Endothelial cell of umbilical vein (primary cell): ENCODE measurements around the gene TFRC. TPM values are rescaled to one million over a fixed set of nuclear protein-coding genes. Genes with fewer than 3 reads are reported as not detected.

ENCODE experiments used
- BruUV-seq: library from RNA; stranded (reverse); fragments of 400-500 nt; replicated peaks from 2 replicates; lab custom pipeline; 2021; lab: Mats Ljungman, UMichigan
- CTCF ChIA-PET: fragments of 300-600, 350-600 bp; sonication (Branson Sonifier 250); formaldehyde crosslinking; loops from one replicate; lab custom pipeline; 2021; ENCODE audit warnings: antibody characterized with exemption, inconsistent platforms; lab: Charles Lee
- POLR2A ChIA-PET: fragments of 300-600, 350-600 bp; sonication (Branson Sonifier 250); formaldehyde crosslinking; loops from one replicate; lab custom pipeline; 2021; ENCODE audit warnings: antibody characterized with exemption, inconsistent platforms; lab: Charles Lee
- DNase-seq: peaks from one replicate; pipeline ENCODE4 v3.0.0-alpha.2; 2011; ENCODE audit warnings: low read depth, low spot score
- FAIRE-seq: peaks from 2 replicates; lab custom pipeline; 2011; peaks lifted over from hg19 to GRCh38; lab: Jason Lieb, UNC
- H2AFZ ChIP-seq: 2 replicates; pipeline ENCODE4 v1.6.0; 2012; ENCODE audit warnings: low read depth, low read length, control low read depth, inconsistent platforms
- H3K27ac ChIP-seq: 2 replicates; pipeline ENCODE4 v1.5.1; 2011; ENCODE audit warnings: low read depth, mild to moderate bottlenecking, control low read depth, low read length, moderate library complexity; ENCODE audit not compliant: insufficient read depth
- H3K27me3 ChIP-seq, 2 experiments: 2 replicates each; pipeline versions ENCODE4 v1.6.0 to v1.6.1; 2011; ENCODE audit warnings: low read length in 2 of 2, mixed read lengths in 1 of 2; ENCODE audit not compliant: control insufficient read depth in 2 of 2, insufficient read depth in 2 of 2
- H3K36me3 ChIP-seq, 2 experiments: 2 replicates in 1 of 2; 3 replicates in 1 of 2; pipeline ENCODE4 v1.5.1; 2011; ENCODE audit warnings: low read length in 2 of 2, mild to moderate bottlenecking in 1 of 2, moderate library complexity in 1 of 2; ENCODE audit not compliant: control insufficient read depth in 2 of 2, insufficient read depth in 2 of 2; ENCODE audit errors: extremely low read depth in 1 of 2
- H3K4me1 ChIP-seq: 3 replicates; pipeline ENCODE4 v1.5.1; 2011; ENCODE audit warnings: mild to moderate bottlenecking, low read length; ENCODE audit not compliant: control insufficient read depth, insufficient read depth; ENCODE audit errors: extremely low read depth
- H3K4me2 ChIP-seq: 2 replicates; pipeline ENCODE4 v1.6.1; 2011; ENCODE audit warnings: low read length, control low read depth, mixed read lengths; ENCODE audit not compliant: insufficient read depth
- H3K4me3 ChIP-seq, 3 experiments: fragments of 200-600 bp in 1 of 3; sonication (generic), shearing (Covaris generic) in 1 of 3; replicated peaks in 1 of 3; 2 replicates each; pipeline ENCODE4 v1.5.1; 2011 to 2016; ENCODE audit warnings: control low read depth in 3 of 3, low read length in 3 of 3, mild to moderate bottlenecking in 2 of 3, inconsistent platforms in 1 of 3, low read depth in 1 of 3, moderate library complexity in 1 of 3; ENCODE audit not compliant: insufficient read depth in 1 of 3
- H3K79me2 ChIP-seq: 2 replicates; pipeline ENCODE4 v1.6.0; 2012; ENCODE audit warnings: low read length, inconsistent platforms; ENCODE audit not compliant: control insufficient read depth, insufficient read depth
- H3K9ac ChIP-seq: replicated peaks from 2 replicates; pipeline ENCODE3; 2011; ENCODE audit warnings: low read length, control low read depth; ENCODE audit not compliant: insufficient read depth; ENCODE audit errors: extremely low read depth
- H3K9me1 ChIP-seq: replicated peaks from 3 replicates; pipeline ENCODE4 v1.6.0; 2011; ENCODE audit warnings: mild to moderate bottlenecking, low read length; ENCODE audit not compliant: control insufficient read depth, insufficient read depth; ENCODE audit errors: extremely low read depth
- H3K9me3 ChIP-seq: replicated peaks from 2 replicates; pipeline ENCODE4 v1.5.1; 2012; ENCODE audit warnings: low read length, inconsistent platforms; ENCODE audit not compliant: control insufficient read depth, insufficient read depth
- H4K20me1 ChIP-seq: replicated peaks from 2 replicates; pipeline ENCODE3; 2011; ENCODE audit warnings: mild to moderate bottlenecking, low read length; ENCODE audit not compliant: control insufficient read depth, insufficient read depth; ENCODE audit errors: extremely low read depth
- EZH2 ChIP-seq: IDR thresholded peaks from 2 replicates; pipeline ENCODE4 v1.6.1; 2012; ENCODE audit warnings: borderline replicate concordance, low read depth, mild to moderate bottlenecking, moderate library complexity, low read length, inconsistent platforms; ENCODE audit not compliant: severe bottlenecking
- FOS ChIP-seq: IDR thresholded peaks from 2 replicates; pipeline ENCODE4 v1.6.1; 2011; ENCODE audit warnings: mild to moderate bottlenecking, low read length, moderate library complexity, borderline replicate concordance; ENCODE audit not compliant: insufficient read depth
- GATA2 ChIP-seq: IDR thresholded peaks from 2 replicates; pipeline ENCODE4 v1.7.0; 2011; ENCODE audit warnings: low read depth, mild to moderate bottlenecking, moderate library complexity, mixed read lengths, low read length; ENCODE audit not compliant: insufficient read length, insufficient read depth
- JUN ChIP-seq: IDR thresholded peaks from 2 replicates; pipeline ENCODE4 v1.6.1; 2011; ENCODE audit warnings: borderline replicate concordance, low read depth; ENCODE audit not compliant: insufficient read length, insufficient read depth
- MAX ChIP-seq: IDR thresholded peaks from 2 replicates; pipeline ENCODE4 v1.6.1; 2011; ENCODE audit not compliant: insufficient read depth, insufficient read length
- MYC ChIP-seq: IDR thresholded peaks from one replicate; pipeline ENCODE4 v1.6.1; 2011; ENCODE audit warnings: mild to moderate bottlenecking, low read depth, low read length
- POLR2A ChIP-seq: IDR thresholded peaks from 2 replicates; pipeline ENCODE4 v1.6.1; 2012; ENCODE audit warnings: low read depth, mild to moderate bottlenecking, control low read depth, low read length
- POLR2AphosphoS5 ChIP-seq: IDR thresholded peaks from 2 replicates; pipeline ENCODE4 v1.6.1; 2012; ENCODE audit warnings: low read depth, mild to moderate bottlenecking, control low read depth, low read length, moderate library complexity; ENCODE audit not compliant: insufficient read depth
- dilution Hi-C: fragments of 300-500 bp; cut with MboI; formaldehyde crosslinking; loops from one replicate; pipeline ENCODE4 v1.15.0; 2019; ENCODE audit warnings: low sequenced_read_pairs; ENCODE audit not compliant: extremely low pct_ligation_motif_present
- intact Hi-C: fragments of 100-400 bp; cut with micrococcal nuclease; formaldehyde crosslinking; loops from one replicate; pipeline ENCODE4 v1.10.0; 2022
- polyA plus RNA-seq, 4 experiments: library from polyadenylated mRNA; depleted of rRNA in 3 of 4; stranded (reverse) in 3 of 4; unstranded in 1 of 4; fragments of >200 nt; gene quantifications; 2 replicates each; pipeline versions ENCODE4 v1.2.1 to v1.2.3, GENCODE V29; 2011 to 2012; ENCODE audit warnings: missing spikeins in 1 of 4
- total RNA-seq: library from RNA; stranded (reverse); gene quantifications from 2 replicates; pipeline ENCODE4 v1.2.3, GENCODE V29; 2021
- TF ChIP-seq, protein P1 (sequence below), 2 donors: IDR thresholded peaks; 1 replicate in 1 of 2; 2 replicates in 1 of 2; pipeline ENCODE4 v1.5.1; 2011; ENCODE audit warnings: low read length in 2 of 2, mild to moderate bottlenecking in 2 of 2, moderate library complexity in 2 of 2, control low read depth in 1 of 2, inconsistent platforms in 1 of 2, low read depth in 1 of 2; ENCODE audit not compliant: insufficient read depth in 1 of 2; ENCODE audit errors: extremely low read depth in 1 of 2

TFRC gene
- total and polyA plus RNA-seq, 2 donors (not counting 3 experiments of a cell fraction or from before 2014, with no cell fraction given), result 14.1 to 69.6 TPM

- H3K4me2 ChIP-seq, result no peak overlapping the region
- dilution Hi-C loops, result no loop called here
- DNase-seq, result no peak
Measured at GRCh38 chr3:196063456-196063855, 18.4 kb downstream of the TFRC start.

GRCh38 chr3:196063049-196063448 is 18.8 kb downstream of the TFRC start:
- dilution Hi-C loops (no loop called here), intact Hi-C loops (no loop called here)
- no peak overlapping the region for H3K27ac ChIP-seq
- H3K79me2 ChIP-seq, result no peaks in the 10 kb centered on the region
- no peak overlapping the region for H2AFZ ChIP-seq
- ChIA-PET CTCF (no interaction called here), POLR2A (no interaction called here)
- no peaks in the 10 kb centered on the region for H3K9me3 ChIP-seq
- no peak overlapping the region for H3K4me3 ChIP-seq
- H3K4me2 ChIP-seq, result no peak overlapping the region
- H3K4me1 ChIP-seq, result no peaks in the 10 kb centered on the region
- BruUV-seq, result no TSS peak
- no peak for TF ChIP-seq FOS
- no peak for TF ChIP-seq POLR2AphosphoS5
- TF ChIP-seq MYC, result no peak
- no peak for TF ChIP-seq EZH2
- TF ChIP-seq, protein P1, sequence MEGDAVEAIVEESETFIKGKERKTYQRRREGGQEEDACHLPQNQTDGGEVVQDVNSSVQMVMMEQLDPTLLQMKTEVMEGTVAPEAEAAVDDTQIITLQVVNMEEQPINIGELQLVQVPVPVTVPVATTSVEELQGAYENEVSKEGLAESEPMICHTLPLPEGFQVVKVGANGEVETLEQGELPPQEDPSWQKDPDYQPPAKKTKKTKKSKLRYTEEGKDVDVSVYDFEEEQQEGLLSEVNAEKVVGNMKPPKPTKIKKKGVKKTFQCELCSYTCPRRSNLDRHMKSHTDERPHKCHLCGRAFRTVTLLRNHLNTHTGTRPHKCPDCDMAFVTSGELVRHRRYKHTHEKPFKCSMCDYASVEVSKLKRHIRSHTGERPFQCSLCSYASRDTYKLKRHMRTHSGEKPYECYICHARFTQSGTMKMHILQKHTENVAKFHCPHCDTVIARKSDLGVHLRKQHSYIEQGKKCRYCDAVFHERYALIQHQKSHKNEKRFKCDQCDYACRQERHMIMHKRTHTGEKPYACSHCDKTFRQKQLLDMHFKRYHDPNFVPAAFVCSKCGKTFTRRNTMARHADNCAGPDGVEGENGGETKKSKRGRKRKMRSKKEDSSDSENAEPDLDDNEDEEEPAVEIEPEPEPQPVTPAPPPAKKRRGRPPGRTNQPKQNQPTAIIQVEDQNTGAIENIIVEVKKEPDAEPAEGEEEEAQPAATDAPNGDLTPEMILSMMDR (IDR thresholded peaks at IDR 0.05; ENCODE audit: extremely low read depth in 1 of 2, insufficient read depth in 1 of 2, low read depth in 1 of 2, low read length in 2 of 2), result no peak
- TF ChIP-seq JUN, result no peak
- no peak for TF ChIP-seq POLR2A
- TF ChIP-seq GATA2, result no peak
- TF ChIP-seq MAX, result no peak
- H3K9me1 ChIP-seq, result no peaks in the 10 kb centered on the region
- FAIRE-seq (no peak), DNase-seq (no peak)
- H3K27me3 ChIP-seq, result no peaks in the 10 kb centered on the region
- H4K20me1 ChIP-seq, result no peaks in the 10 kb centered on the region
- H3K36me3 ChIP-seq, result peaks cover 5 to 28% of the 10 kb centered on the region in 2 experiments
- no peak overlapping the region for H3K9ac ChIP-seq

More at GRCh38 chr3:196063456-196063855, 18.4 kb downstream of the TFRC start:
- Histone ChIP-seq H3K27ac (no peak overlapping the region), H3K4me3 (no peak overlapping the region), H3K27me3 (no peaks in the 10 kb centered on the region), H4K20me1 (no peaks in the 10 kb centered on the region), H3K9me3 (no peaks in the 10 kb centered on the region), H2AFZ (no peak overlapping the region), H3K9ac (no peak overlapping the region), H3K79me2 (no peaks in the 10 kb centered on the region), H3K4me1 (no peaks in the 10 kb centered on the region), H3K9me1 (no peaks in the 10 kb centered on the region), H3K36me3 (peaks cover 5 to 28% of the 10 kb centered on the region in 2 experiments)
- BruUV-seq, result no TSS peak
- intact Hi-C loops, result no loop called here
- POLR2A ChIA-PET, result no interaction called here
- CTCF ChIA-PET, result interaction anchor here (1.0 to 2.5 kb wide), 3 partner anchors 10 to 133 kb away, joined by 3 to 10 read pairs (median 4); no protein-coding TSS in a partner anchor
- no peak for FAIRE-seq
- TF ChIP-seq MAX (no peak), MYC (no peak)
